ENCODE data around the gene ADIPOR1. TPM values are rescaled to one million over a fixed set of nuclear protein-coding genes. Genes with fewer than 3 reads are reported as not detected.

The ADIPOR1 gene
- total RNA-seq, 3 donors from 2014 or later (not counting 1 experiment from before 2014, with no cell fraction given) = 61.9 to 81.7 (median 80.6) TPM

DNA sequence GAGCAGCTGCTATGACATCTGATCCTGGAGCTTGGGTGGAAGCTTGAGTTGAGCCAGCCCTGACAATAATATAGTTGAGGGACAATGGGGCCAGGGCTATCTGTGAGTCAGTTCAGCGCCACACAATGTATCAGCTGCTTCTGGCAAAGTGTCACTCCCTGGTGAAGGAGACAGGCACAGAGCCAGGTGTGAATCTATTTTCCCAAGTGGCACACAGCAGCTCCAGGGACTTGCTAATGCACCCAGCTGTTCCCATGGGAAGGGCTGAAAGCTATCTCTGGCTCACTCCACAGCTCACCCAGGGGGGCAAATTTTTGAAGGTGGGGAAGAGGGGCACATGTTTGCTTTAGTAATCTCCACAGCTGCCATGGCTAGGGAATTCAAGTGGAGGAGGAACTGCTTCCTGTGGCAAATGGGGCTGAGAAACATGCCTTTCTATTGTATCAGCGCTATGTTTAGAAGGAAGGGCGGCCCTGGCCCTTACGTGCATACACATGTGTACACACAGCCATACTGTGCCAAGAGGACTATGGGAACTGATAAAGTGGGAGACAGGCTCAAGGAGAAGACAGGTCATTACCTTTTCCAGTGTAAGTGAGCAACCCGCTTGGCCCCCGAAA is 6.8 kb upstream of the ADIPOR1 start:
- intact Hi-C loops (cut with micrococcal nuclease) = no loop called here
- H3K9me3 Mint-ChIP-seq = no peaks in the 10 kb centered on the region
- H3K27me3 Mint-ChIP-seq (ENCODE audit: low read depth in 2 of 2) = no peaks in the 10 kb centered on the region
- Histone ChIP-seq H3K36me3 (ENCODE audit: control insufficient read depth, insufficient read depth, low read length) (peaks cover 7% of the 10 kb centered on the region), H3K27me3 (ENCODE audit: control insufficient read depth, insufficient read depth, low read length) (no peaks in the 10 kb centered on the region), H3K4me3 (ENCODE audit: low read length) (no peak overlapping the region), H3K4me1 (ENCODE audit: control insufficient read depth, insufficient read depth, low read length) (peaks cover 30% of the 10 kb centered on the region), H3K9me3 (ENCODE audit: control insufficient read depth, insufficient read depth, low read length) (no peaks in the 10 kb centered on the region), H3K27ac (ENCODE audit: low read length) (no peak overlapping the region)
- DNase-seq (no peak), ATAC-seq (no peak)
- H3K36me3 Mint-ChIP-seq = no peaks in the 10 kb centered on the region
- WGBS (ENCODE audit: insufficient coverage) = 97% methylated on average over 6 of the region's 6 CpGs
- H3K4me3 Mint-ChIP-seq = peak overlapping the region; percentile 50
- peak overlapping the region; percentile 73 to 83 for H3K27ac Mint-ChIP-seq
- TF ChIP-seq, protein P1, sequence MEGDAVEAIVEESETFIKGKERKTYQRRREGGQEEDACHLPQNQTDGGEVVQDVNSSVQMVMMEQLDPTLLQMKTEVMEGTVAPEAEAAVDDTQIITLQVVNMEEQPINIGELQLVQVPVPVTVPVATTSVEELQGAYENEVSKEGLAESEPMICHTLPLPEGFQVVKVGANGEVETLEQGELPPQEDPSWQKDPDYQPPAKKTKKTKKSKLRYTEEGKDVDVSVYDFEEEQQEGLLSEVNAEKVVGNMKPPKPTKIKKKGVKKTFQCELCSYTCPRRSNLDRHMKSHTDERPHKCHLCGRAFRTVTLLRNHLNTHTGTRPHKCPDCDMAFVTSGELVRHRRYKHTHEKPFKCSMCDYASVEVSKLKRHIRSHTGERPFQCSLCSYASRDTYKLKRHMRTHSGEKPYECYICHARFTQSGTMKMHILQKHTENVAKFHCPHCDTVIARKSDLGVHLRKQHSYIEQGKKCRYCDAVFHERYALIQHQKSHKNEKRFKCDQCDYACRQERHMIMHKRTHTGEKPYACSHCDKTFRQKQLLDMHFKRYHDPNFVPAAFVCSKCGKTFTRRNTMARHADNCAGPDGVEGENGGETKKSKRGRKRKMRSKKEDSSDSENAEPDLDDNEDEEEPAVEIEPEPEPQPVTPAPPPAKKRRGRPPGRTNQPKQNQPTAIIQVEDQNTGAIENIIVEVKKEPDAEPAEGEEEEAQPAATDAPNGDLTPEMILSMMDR (IDR thresholded peaks at IDR 0.05) = no peak
- H3K4me1 Mint-ChIP-seq = peaks cover 25 to 27% of the 10 kb centered on the region in 2 donors

DNA sequence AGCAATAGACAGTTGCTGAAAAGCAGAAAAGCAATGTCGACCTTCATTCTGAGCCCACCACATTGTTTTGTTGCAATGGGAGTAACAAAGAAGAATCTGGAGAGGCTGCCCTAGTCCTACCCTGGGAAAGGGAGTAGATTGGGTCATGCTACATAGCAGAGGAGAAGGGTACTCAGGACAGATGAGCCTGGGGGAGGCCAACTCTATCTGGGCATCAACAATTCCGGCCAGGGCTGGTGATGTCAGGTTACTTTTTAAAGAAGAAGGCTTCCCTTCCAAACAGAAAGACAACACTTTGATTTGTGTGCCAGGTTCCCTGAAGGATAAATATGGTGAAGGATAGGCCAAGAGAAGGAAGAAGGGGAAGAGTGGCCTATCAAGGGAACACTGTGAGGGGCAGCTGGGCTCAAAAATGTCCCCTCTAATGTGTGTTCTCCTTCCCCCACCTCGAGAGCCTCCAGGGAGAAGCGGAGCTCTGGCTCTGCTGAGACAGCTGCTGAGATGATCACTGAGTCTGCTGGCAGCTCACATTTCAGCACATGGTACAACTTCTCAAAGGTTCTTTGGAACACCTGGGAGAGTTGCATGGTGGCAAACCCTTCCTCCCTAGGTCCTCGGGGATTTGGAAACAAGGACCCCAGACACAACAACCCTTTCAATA is 3.2 kb upstream of the ADIPOR1 start:
- WGBS (ENCODE audit: insufficient coverage) = 96% methylated on average over 5 of the region's 5 CpGs
- no peak for ATAC-seq
- H3K4me1 Mint-ChIP-seq = peaks cover 24% of the 10 kb centered on the region in 2 donors
- H3K27ac Mint-ChIP-seq = no peak overlapping the region
- H3K9me3 Mint-ChIP-seq = no peaks in the 10 kb centered on the region
- TF ChIP-seq, protein P1 (IDR thresholded peaks at IDR 0.05) = no peak
- intact Hi-C loops (cut with micrococcal nuclease) = no loop called here
- H3K27me3 ChIP-seq (ENCODE audit: control insufficient read depth, insufficient read depth, low read length) = no peaks in the 10 kb centered on the region
- H3K4me3 ChIP-seq (ENCODE audit: low read length) = no peak overlapping the region
- H3K36me3 Mint-ChIP-seq = no peaks in the 10 kb centered on the region
- DNase-seq = no peak
- H3K36me3 ChIP-seq (ENCODE audit: control insufficient read depth, insufficient read depth, low read length) = peaks cover 7% of the 10 kb centered on the region
- H3K27me3 Mint-ChIP-seq (ENCODE audit: low read depth in 2 of 2) = no peaks in the 10 kb centered on the region
- no peaks in the 10 kb centered on the region for H3K9me3 ChIP-seq (ENCODE audit: control insufficient read depth, insufficient read depth, low read length)
- no peak overlapping the region for H3K27ac ChIP-seq (ENCODE audit: low read length)
- no peak overlapping the region for H3K4me3 Mint-ChIP-seq
- peaks cover 16% of the 10 kb centered on the region for H3K4me1 ChIP-seq (ENCODE audit: control insufficient read depth, insufficient read depth, low read length)

DNA sequence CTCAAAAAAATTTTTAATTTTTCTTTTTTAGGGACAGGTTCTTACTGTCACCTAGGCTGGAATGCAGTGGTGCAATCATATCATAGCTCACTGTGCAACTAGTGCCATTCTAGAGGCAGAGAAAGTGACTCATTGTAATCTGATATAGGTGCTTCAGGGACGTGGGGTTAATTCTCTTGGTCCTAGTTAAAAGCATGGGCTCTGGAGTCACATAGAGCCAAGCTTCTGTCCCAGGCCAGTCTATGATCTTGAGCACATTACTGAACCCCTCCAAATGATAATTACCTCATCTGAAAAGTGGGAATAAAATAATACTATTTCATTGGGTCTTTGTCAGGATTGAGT is 1.1 kb upstream of the ADIPOR1 start:
- Mint-ChIP-seq H3K9me3 (no peaks in the 10 kb centered on the region), H3K27me3 (ENCODE audit: low read depth in 2 of 2) (no peaks in the 10 kb centered on the region), H3K4me3 (peak overlapping the region; percentile 86), H3K36me3 (no peaks in the 10 kb centered on the region), H3K4me1 (peaks cover 21 to 32% of the 10 kb centered on the region in 2 donors), H3K27ac (peak overlapping the region; percentile 85 to 90)
- intact Hi-C loops (cut with micrococcal nuclease) = loop anchor here (2.0 kb wide), 1 partner anchor 70 kb away; the partner anchor contains the start of gene RABIF
- Histone ChIP-seq H3K4me3 (ENCODE audit: low read length) (no peak overlapping the region), H3K4me1 (ENCODE audit: control insufficient read depth, insufficient read depth, low read length) (peaks cover 13% of the 10 kb centered on the region), H3K36me3 (ENCODE audit: control insufficient read depth, insufficient read depth, low read length) (peaks cover 7% of the 10 kb centered on the region), H3K27me3 (ENCODE audit: control insufficient read depth, insufficient read depth, low read length) (no peaks in the 10 kb centered on the region), H3K27ac (ENCODE audit: low read length) (no peak overlapping the region), H3K9me3 (ENCODE audit: control insufficient read depth, insufficient read depth, low read length) (no peaks in the 10 kb centered on the region)
- WGBS (ENCODE audit: insufficient coverage) = 100% methylated on average over 1 of the region's 1 CpG
- DNase-seq (no peak), ATAC-seq (no peak)
- TF ChIP-seq, protein P1 (IDR thresholded peaks at IDR 0.05) = no peak
